Smooth muscle cell (in vitro differentiated cells): ENCODE measurements around the gene PAM. TPM values are rescaled to one million over a fixed set of nuclear protein-coding genes. Genes with fewer than 3 reads are reported as not detected.
A peak's percentile ranks its signal among the peaks of the same experiment; 100 is the strongest.

Experiments
- DNase-seq: peaks from one replicate; lab custom pipeline; 2025; ENCODE audit not compliant: unreplicated experiment; lab: John Stamatoyannopoulos, UW
- H2AFZ ChIP-seq: fragments of 200-600 bp; sonication (generic); 2 replicates; pipeline ENCODE4 v1.6.0; 2016; ENCODE audit warnings: antibody characterized with exemption, low read depth, mild to moderate bottlenecking
- H3F3A ChIP-seq: fragments of 200-600 bp; sonication (generic); 2 replicates; pipeline ENCODE4 v1.6.0; 2017; ENCODE audit warnings: antibody characterized with exemption, low read depth
- H3K27ac ChIP-seq: fragments of 200-600 bp; sonication (generic); 2 replicates; pipeline ENCODE4 v1.5.1; 2016; ENCODE audit warnings: low read depth, mild to moderate bottlenecking
- H3K27me3 ChIP-seq: fragments of 200-600 bp; sonication (generic); 2 replicates; pipeline ENCODE4 v1.6.1; 2016; ENCODE audit warnings: low read depth, mild to moderate bottlenecking
- H3K36me3 ChIP-seq: fragments of 200-600 bp; sonication (generic); 2 replicates; pipeline ENCODE4 v1.5.1; 2016; ENCODE audit warnings: low read depth
- H3K4me1 ChIP-seq: fragments of 200-600 bp; sonication (generic); 2 replicates; pipeline ENCODE4 v1.5.1; 2016; ENCODE audit warnings: low read depth
- H3K4me2 ChIP-seq: fragments of 200-600 bp; sonication (generic); 2 replicates; pipeline ENCODE4 v1.6.0; 2016; ENCODE audit warnings: mild to moderate bottlenecking
- H3K4me3 ChIP-seq: fragments of 200-600 bp; sonication (generic); 2 replicates; pipeline ENCODE4 v1.5.1; 2016; ENCODE audit warnings: mild to moderate bottlenecking
- H3K79me2 ChIP-seq: fragments of 200-600 bp; sonication (generic); 2 replicates; pipeline ENCODE4 v1.6.0; 2016; ENCODE audit warnings: low read depth, mild to moderate bottlenecking
- H3K9ac ChIP-seq: fragments of 200-600 bp; sonication (generic); 2 replicates; pipeline ENCODE4 v1.6.0; 2016; ENCODE audit warnings: low read depth
- H3K9me3 ChIP-seq: fragments of 200-600 bp; sonication (generic); replicated peaks from 2 replicates; pipeline ENCODE4 v1.5.1; 2016; ENCODE audit warnings: low read depth
- H4K20me1 ChIP-seq: fragments of 200-600 bp; sonication (generic); 2 replicates; pipeline ENCODE4 v1.6.0; 2016; ENCODE audit warnings: low read depth
- CTCF ChIP-seq: fragments of 200-600 bp; sonication (generic); IDR thresholded peaks from 2 replicates; pipeline ENCODE4 v1.5.1; 2017; ENCODE audit warnings: borderline replicate concordance, mild to moderate bottlenecking, antibody characterized with exemption; ENCODE audit not compliant: insufficient read depth, poor library complexity, severe bottlenecking
- WGBS: methylation state at CpG from one replicate; pipeline ENCODE4 v1.1.7; 2016; ENCODE audit warnings: low lambda C conversion rate; 5-methylcytosine and 5-hydroxymethylcytosine counted together
- polyA plus RNA-seq: library from polyadenylated mRNA; unstranded; fragments of >200 nt; fragmentation: Nextera tagmentation; extraction: Ambion mirVana; gene quantifications from 2 replicates; pipeline ENCODE4 v1.2.1, GENCODE V29; 2016
- total RNA-seq: library from RNA; depleted of rRNA; stranded (reverse); fragments of >200 nt; gene quantifications from 2 replicates; pipeline ENCODE4 v1.2.3, GENCODE V29; 2014

PAM gene
- total and polyA plus RNA-seq, 2 experiments from 2014 or later: 117 to 155 TPM

DNA sequence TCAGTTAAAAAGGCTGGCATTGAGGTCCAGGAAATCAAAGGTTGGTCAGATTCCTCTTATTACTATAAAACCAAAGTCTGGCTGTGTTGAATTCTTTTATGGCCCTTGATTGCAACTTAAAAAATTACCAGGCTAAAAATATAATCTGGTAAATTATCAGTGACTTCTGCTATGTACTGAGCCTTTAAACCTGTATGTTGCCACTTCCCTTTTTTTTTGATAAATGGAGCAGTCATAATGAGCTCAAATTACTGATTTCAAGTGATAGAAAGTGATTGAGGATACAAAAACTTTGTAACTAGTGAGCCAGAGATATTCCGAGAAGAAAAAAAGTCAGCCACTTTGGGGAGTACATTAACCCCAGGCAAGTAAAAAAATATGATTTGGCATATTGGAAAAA, 264.7 kb downstream of the PAM start:
- Histone ChIP-seq H3K27me3 (no peaks in the 10 kb centered on the region), H3K4me3 (no peak overlapping the region), H3F3A (no peaks in the 10 kb centered on the region), H3K9ac (no peak overlapping the region), H3K27ac (no peak overlapping the region), H3K36me3 (peaks cover 3% of the 10 kb centered on the region), H2AFZ (no peak overlapping the region), H3K9me3 (no peaks in the 10 kb centered on the region), H3K4me1 (no peaks in the 10 kb centered on the region), H3K79me2 (no peaks in the 10 kb centered on the region), H4K20me1 (no peaks in the 10 kb centered on the region), H3K4me2 (no peak overlapping the region)
- no peak for DNase-seq
- TF ChIP-seq CTCF: no peak
- WGBS: 100% methylated on average over 1 of the region's 1 CpG

GRCh38 chr5:103021314-103021713, 266.2 kb downstream of the PAM start:
- H3K4me2 ChIP-seq: no peak overlapping the region
- no peak overlapping the region for H3K27ac ChIP-seq
- H3K9ac ChIP-seq: no peak overlapping the region
- no peak overlapping the region for H2AFZ ChIP-seq
- peaks cover 3% of the 10 kb centered on the region for H3K36me3 ChIP-seq
- no peak for DNase-seq
- no peak overlapping the region for H3K4me3 ChIP-seq
- no peaks in the 10 kb centered on the region for H3K4me1 ChIP-seq
- H3K27me3 ChIP-seq: no peaks in the 10 kb centered on the region
- no peaks in the 10 kb centered on the region for H3F3A ChIP-seq
- H3K9me3 ChIP-seq: no peaks in the 10 kb centered on the region
- H3K79me2 ChIP-seq: no peaks in the 10 kb centered on the region
- no peak for TF ChIP-seq CTCF
- 81% methylated on average over 2 of the region's 2 CpGs for WGBS
- H4K20me1 ChIP-seq: no peaks in the 10 kb centered on the region

DNA sequence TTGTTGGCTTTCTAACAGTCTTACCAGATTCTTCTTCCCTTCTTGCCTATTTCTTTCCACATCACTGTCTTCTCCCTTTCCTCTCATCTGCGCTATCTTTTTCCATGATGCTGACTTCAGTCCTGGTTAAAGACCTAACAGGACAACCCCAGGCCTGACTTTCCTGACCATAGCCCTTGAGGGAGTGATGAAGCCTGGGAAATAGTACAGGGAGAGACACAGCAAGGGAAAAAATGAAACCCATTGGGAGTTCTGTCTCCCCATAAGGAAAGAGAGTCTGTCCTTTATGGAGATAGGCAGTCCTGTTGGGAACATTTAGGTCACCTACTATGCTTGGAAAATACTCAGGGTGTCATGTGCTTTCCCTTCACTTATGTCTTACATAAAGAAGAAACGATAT, 272.2 kb downstream of the PAM start:
- Histone ChIP-seq H3K27me3 (no peaks in the 10 kb centered on the region), H3K4me1 (no peaks in the 10 kb centered on the region), H4K20me1 (no peaks in the 10 kb centered on the region), H3K36me3 (peaks cover 3% of the 10 kb centered on the region), H3K9ac (no peak overlapping the region), H3K79me2 (no peaks in the 10 kb centered on the region), H3F3A (no peaks in the 10 kb centered on the region), H3K9me3 (no peaks in the 10 kb centered on the region), H3K27ac (no peak overlapping the region), H2AFZ (no peak overlapping the region), H3K4me2 (no peak overlapping the region), H3K4me3 (no peak overlapping the region)
- 98% methylated on average over 2 of the region's 2 CpGs for WGBS
- TF ChIP-seq CTCF: no peak
- no peak for DNase-seq

DNA sequence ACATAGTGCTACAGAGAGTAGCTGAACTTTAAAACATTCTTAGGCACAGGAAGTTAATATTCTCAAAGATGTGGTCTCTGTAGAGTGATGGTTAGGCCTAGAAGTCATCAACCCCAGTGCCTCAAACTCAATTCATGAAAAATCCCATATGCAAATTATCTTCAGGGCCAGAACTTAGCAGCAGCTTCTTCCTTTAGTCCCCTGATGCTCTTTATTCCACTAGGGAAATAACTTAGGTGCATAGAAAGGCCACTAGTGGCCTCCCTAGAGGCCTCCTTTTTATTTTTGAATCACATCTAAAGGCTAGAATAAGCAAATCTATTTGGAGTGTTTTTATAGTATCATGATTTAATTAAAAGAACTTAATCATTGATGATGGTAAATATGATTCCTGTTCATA, 276.5 kb downstream of the PAM start:
- no peaks in the 10 kb centered on the region for H3K4me1 ChIP-seq
- H3K9me3 ChIP-seq: no peaks in the 10 kb centered on the region
- no peak overlapping the region for H3K9ac ChIP-seq
- H3K27me3 ChIP-seq: no peaks in the 10 kb centered on the region
- no peaks in the 10 kb centered on the region for H3F3A ChIP-seq
- H3K4me2 ChIP-seq: no peak overlapping the region
- no peaks in the 10 kb centered on the region for H3K36me3 ChIP-seq
- H4K20me1 ChIP-seq: no peaks in the 10 kb centered on the region
- no peak for DNase-seq
- no peak overlapping the region for H3K27ac ChIP-seq
- no peaks in the 10 kb centered on the region for H3K79me2 ChIP-seq
- no peak overlapping the region for H2AFZ ChIP-seq
- peak; percentile 30 for TF ChIP-seq CTCF
- H3K4me3 ChIP-seq: no peak overlapping the region
